ENCODE data around the gene ZNF577.

ZNF577 gene

GRCh38 chr19:51861870-51862622, 25.7 kb downstream of the ZNF577 start:
- no peak for DNase-seq

- DNase-seq: no peak
Observed at GRCh38 chr19:51837145-51837544, 50.6 kb downstream of the ZNF577 start.

GRCh38 chr19:51830274-51830673, 57.5 kb downstream of the ZNF577 start:
- no peak for DNase-seq

- no peak for DNase-seq
Observed at GRCh38 chr19:51824281-51825005, 63.3 kb downstream of the ZNF577 start.

- DNase-seq: no peak
Observed at GRCh38 chr19:51822946-51823345, 64.8 kb downstream of the ZNF577 start.

GRCh38 chr19:51822325-51822724, 65.4 kb downstream of the ZNF577 start:
- DNase-seq: no peak

GRCh38 chr19:51821921-51822320, 65.8 kb downstream of the ZNF577 start:
- DNase-seq: no peak

- DNase-seq: no peak
Observed at GRCh38 chr19:51821456-51821855, 66.3 kb downstream of the ZNF577 start.

All from NCI-H2029 treated with DMSO at 0.1 percent for 48 hours (cell line).